ENCODE measurements around the gene TMCO4. TPM values are rescaled to one million over a fixed set of nuclear protein-coding genes. Genes with fewer than 3 reads are reported as not detected.
A peak's percentile ranks its signal among the peaks of the same experiment; 100 is the strongest.

TMCO4 gene
- total and polyA plus RNA-seq, 10 of the 15 experiments (the other 5 are each of a cell fraction or from before 2014, with no cell fraction given) = 2.4 to 20.8 (median 13.0) TPM

- intact Hi-C loops (cut with micrococcal nuclease; ENCODE audit: unreplicated experiment) = no loop called here
These were observed 16.4 kb upstream of the TMCO4 start for GRCh38 chr1:19815801-19816736.

GRCh38 chr1:19814681-19815503 is 15.2 kb upstream of the TMCO4 start, which contains the start of gene RNF186:
TSS of gene RNF186 (minus strand) at chr1:19815283. CDS start at chr1:19815101, 182 bp downstream.
- in situ Hi-C loops (cut with MboI) (no loop called here), intact Hi-C loops (cut with micrococcal nuclease; ENCODE audit: unreplicated experiment) (no loop called here)
- H3K9me3 ChIP-seq (replicated peaks; ENCODE audit: control insufficient read depth, insufficient read depth, low read length) = no peaks in the 10 kb centered on the region
- no peak within 1 kb of the TSS for H3K4me3 ChIP-seq
- ChIA-PET POLR2A (interaction anchor here (0.6 kb wide), 1 partner anchor 576 kb away, joined by 5 read pairs; no protein-coding TSS in a partner anchor), SMC1A (ENCODE audit: uncharacterized antibody, unreplicated experiment) (no interaction called here), CTCF (interaction anchor here (0.6 kb wide), 1 partner anchor 96 kb away, joined by 3 read pairs; no protein-coding TSS in a partner anchor), RAD21 (ENCODE audit: unreplicated experiment) (no interaction called here)
- H3K4me1 ChIP-seq (ENCODE audit: control insufficient read depth, insufficient read depth, low read length) = no peaks in the 10 kb centered on the region
- H3K27ac ChIP-seq (ENCODE audit: control insufficient read depth, insufficient read depth) = no peak within 1 kb of the TSS
- H3K4me2 ChIP-seq (ENCODE audit: control insufficient read depth, insufficient read depth) = no peak within 1 kb of the TSS
- no TSS peak for BruUV-seq (replicated peaks)
- no peak within 1 kb of the TSS for H2AFZ ChIP-seq (ENCODE audit: control insufficient read depth, low read depth, low read length)
- no peaks in the 10 kb centered on the region for H4K20me1 ChIP-seq (ENCODE audit: control insufficient read depth, insufficient read depth)
- ATAC-seq = no peak
- WGBS (ENCODE audit: insufficient coverage, insufficient replicate concordance, low lambda C conversion rate, missing lambda C conversion rate) = 68% methylated on average over 22 of the region's 22 CpGs
- H3K36me3 ChIP-seq (ENCODE audit: control insufficient read depth in 2 of 2, insufficient read depth in 2 of 2, low read length in 1 of 2) = no peaks in the 10 kb centered on the region
- no peak for FAIRE-seq
- H3K9ac ChIP-seq (ENCODE audit: control insufficient read depth, insufficient read depth, low read length) = no peak within 1 kb of the TSS
- DNase-seq (ENCODE audit: low read depth, low spot score) = no peak
- no peaks in the 10 kb centered on the region; a peak in 1 of 4 replicates for H3K27me3 ChIP-seq (replicated peaks in 1 of 2; ENCODE audit: control insufficient read depth in 2 of 2, insufficient read depth in 2 of 2, low read length in 1 of 2)
- no peaks in the 10 kb centered on the region for H3K79me2 ChIP-seq (ENCODE audit: control insufficient read depth, insufficient read depth, low read length)
- TF ChIP-seq SIX5 (IDR thresholded peaks at IDR 0.05; ENCODE audit: low read depth, low read length, severe bottlenecking) (no peak), ZBTB11 (CRISPR knock-in tag; IDR thresholded peaks at IDR 0.05) (no peak), MLLT1 (IDR thresholded peaks at IDR 0.05) (no peak)

More at GRCh38 chr1:19815801-19816736, 16.4 kb upstream of the TMCO4 start:
- H3K9ac ChIP-seq (ENCODE audit: control insufficient read depth, insufficient read depth, low read length) = no peak overlapping the region
- no peak overlapping the region for H3K4me3 ChIP-seq
- WGBS (ENCODE audit: insufficient coverage, insufficient replicate concordance, low lambda C conversion rate, missing lambda C conversion rate) = 36% methylated on average over 15 of the region's 15 CpGs
- in situ Hi-C loops (cut with MboI) = no loop called here
- ChIA-PET RAD21 (ENCODE audit: unreplicated experiment) (no interaction called here), CTCF (interaction anchor here (0.6 kb wide), 1 partner anchor 97 kb away, joined by 3 read pairs; no protein-coding TSS in a partner anchor), SMC1A (ENCODE audit: uncharacterized antibody, unreplicated experiment) (no interaction called here), POLR2A (no interaction called here)
- H3K36me3 ChIP-seq (ENCODE audit: control insufficient read depth in 2 of 2, insufficient read depth in 2 of 2, low read length in 1 of 2) = no peaks in the 10 kb centered on the region
- no peak overlapping the region for H2AFZ ChIP-seq (ENCODE audit: control insufficient read depth, low read depth, low read length)
- FAIRE-seq (no peak), DNase-seq (ENCODE audit: low read depth, low spot score) (no peak), ATAC-seq (no peak)
- no peaks in the 10 kb centered on the region; a peak in 1 of 4 replicates for H3K27me3 ChIP-seq (replicated peaks in 1 of 2; ENCODE audit: control insufficient read depth in 2 of 2, insufficient read depth in 2 of 2, low read length in 1 of 2)
- TF ChIP-seq TCF3 (IDR thresholded peaks at IDR 0.05; ENCODE audit: borderline replicate concordance, insufficient read depth, low read depth, low read length) = peak; percentile 93
- no peak for TF ChIP-seq ZNF384 (IDR thresholded peaks at IDR 0.05; ENCODE audit: borderline replicate concordance, low read depth, low read length)
- peak; percentile 64; the same call in 1 of the 2 replicates for TF ChIP-seq TCF12 (IDR thresholded peaks at IDR 0.05; ENCODE audit: low read depth, low read length)
- BruUV-seq (replicated peaks) = no TSS peak
- H4K20me1 ChIP-seq (ENCODE audit: control insufficient read depth, insufficient read depth) = no peaks in the 10 kb centered on the region
- H3K27ac ChIP-seq (ENCODE audit: control insufficient read depth, insufficient read depth) = no peak overlapping the region
- H3K9me3 ChIP-seq (replicated peaks; ENCODE audit: control insufficient read depth, insufficient read depth, low read length) = no peaks in the 10 kb centered on the region
- no peaks in the 10 kb centered on the region for H3K4me1 ChIP-seq (ENCODE audit: control insufficient read depth, insufficient read depth, low read length)
- no peak overlapping the region for H3K4me2 ChIP-seq (ENCODE audit: control insufficient read depth, insufficient read depth)
- no peaks in the 10 kb centered on the region for H3K79me2 ChIP-seq (ENCODE audit: control insufficient read depth, insufficient read depth, low read length)
